ENCODE measurements around the gene MEF2B. TPM values are rescaled to one million over a fixed set of nuclear protein-coding genes. Genes with fewer than 3 reads are reported as not detected.

The MEF2B gene
- total RNA-seq (2014; rRNA removed; shearing (Covaris generic)) (3.0 and 8.3 TPM in 2 replicates), polyA plus RNA-seq (2016; fragmentation: Nextera tagmentation; extraction: Ambion mirVana) (7.4 and 8.1 TPM in 2 replicates)
- long read RNA-seq, partial matches to known transcripts: 0 of 5 reads
- long read RNA-seq, other reads (novel, unspliced or antisense): 4 of 5 reads

- Mint-ChIP-seq H3K9me3 (no peaks in the 10 kb centered on the region), H3K27me3 (ENCODE audit: insufficient read depth, low read depth, poor library complexity) (peaks cover 38% of the 10 kb centered on the region), H3K36me3 (ENCODE audit: low read depth) (no peaks in the 10 kb centered on the region; the same call in 2 of the 3 replicates), H3K4me3 (peak within 1 kb of the TSS; percentile 72), H3K4me1 (peaks cover 27% of the 10 kb centered on the region), H3K27ac (no peak within 1 kb of the TSS)
- H3F3A ChIP-seq (replicated peaks; ENCODE audit: low read depth): peaks cover 12% of the 10 kb centered on the region; the same call in 1 of the 2 replicates
- DNase-seq (ENCODE audit: low spot score): peak; percentile 97
- H2AFZ ChIP-seq: peak within 1 kb of the TSS; percentile 81
- peaks cover 16% of the 10 kb centered on the region for H3K4me1 ChIP-seq (ENCODE audit: insufficient read depth)
- H4K20me1 ChIP-seq (replicated peaks; ENCODE audit: insufficient read depth): no peaks in the 10 kb centered on the region
- peaks cover 28% of the 10 kb centered on the region for H3K27me3 ChIP-seq (ENCODE audit: insufficient read depth)
- H3K4me2 ChIP-seq: peak within 1 kb of the TSS; percentile 79
- H3K9me2 ChIP-seq (ENCODE audit: insufficient read depth): no peaks in the 10 kb centered on the region
- peak; percentile 92 for TF ChIP-seq POLR2AphosphoS5 (IDR thresholded peaks at IDR 0.05; ENCODE audit: low read depth)
- TF ChIP-seq ETS1 (IDR thresholded peaks at IDR 0.05): no peak
- peak; percentile 90 for ATAC-seq
- H3K79me2 ChIP-seq (replicated peaks; ENCODE audit: insufficient read depth): no peaks in the 10 kb centered on the region
- H3K27ac ChIP-seq (ENCODE audit: low read depth): no peak within 1 kb of the TSS
- H3K4me3 ChIP-seq: peak within 1 kb of the TSS; percentile 64
- no peaks in the 10 kb centered on the region for H3K36me3 ChIP-seq (ENCODE audit: insufficient read depth)
Measured at GRCh38 chr19:19170053-19170872, at the start of gene MEF2B. MEF2B (minus strand) TSS chr19:19170263; CDS start chr19:19150735, 19,528 bp downstream.

GRCh38 chr19:19218911-19219310 is 48.8 kb upstream of the MEF2B start:
- H3K27me3 ChIP-seq (ENCODE audit: insufficient read depth): peaks cover 17% of the 10 kb centered on the region
- ATAC-seq (no peak), DNase-seq (ENCODE audit: low spot score) (no peak)
- no peaks in the 10 kb centered on the region for H3K9me3 Mint-ChIP-seq
- no peak overlapping the region for H2AFZ ChIP-seq
- no peak overlapping the region for H3K27ac ChIP-seq (ENCODE audit: low read depth)
- H3K4me3 ChIP-seq: no peak overlapping the region
- peaks cover 6% of the 10 kb centered on the region for H3K4me1 Mint-ChIP-seq
- H3K4me2 ChIP-seq: no peak overlapping the region
- H3K4me3 Mint-ChIP-seq: no peak overlapping the region
- peaks cover 3% of the 10 kb centered on the region; the same call in 1 of the 2 replicates for H3K4me1 ChIP-seq (ENCODE audit: insufficient read depth)
- no peaks in the 10 kb centered on the region for H3K79me2 ChIP-seq (replicated peaks; ENCODE audit: insufficient read depth)
- H3F3A ChIP-seq (replicated peaks; ENCODE audit: low read depth): no peaks in the 10 kb centered on the region
- peaks cover 13% of the 10 kb centered on the region for H3K27me3 Mint-ChIP-seq (ENCODE audit: insufficient read depth, low read depth, poor library complexity)
- no peaks in the 10 kb centered on the region for H3K36me3 Mint-ChIP-seq (ENCODE audit: low read depth)
- H4K20me1 ChIP-seq (replicated peaks; ENCODE audit: insufficient read depth): no peaks in the 10 kb centered on the region; the same call in 1 of the 2 replicates
- no peaks in the 10 kb centered on the region for H3K36me3 ChIP-seq (ENCODE audit: insufficient read depth)
- no peak overlapping the region for H3K27ac Mint-ChIP-seq
- no peaks in the 10 kb centered on the region for H3K9me2 ChIP-seq (ENCODE audit: insufficient read depth)
- TF ChIP-seq ETS1 (IDR thresholded peaks at IDR 0.05) (no peak), REST (IDR thresholded peaks at IDR 0.05; ENCODE audit: unreplicated experiment) (no peak), STAT1 (IDR thresholded peaks at IDR 0.05; ENCODE audit: unreplicated experiment) (no peak), POLR2AphosphoS5 (IDR thresholded peaks at IDR 0.05; ENCODE audit: low read depth) (no peak), CTCF (conservative IDR thresholded peaks at IDR 0.05; ENCODE audit: low read depth in 2 of 2) (no peak), JUNB (IDR thresholded peaks at IDR 0.05; ENCODE audit: unreplicated experiment) (no peak)
